H1 (cell line): ENCODE results near the gene MARS1. TPM values are rescaled to one million over a fixed set of nuclear protein-coding genes. Genes with fewer than 3 reads are reported as not detected.

Experiments
- CTCF ChIA-PET: fragments of 300-600 bp; sonication (Branson Sonifier 250); formaldehyde crosslinking; loops from one replicate; lab custom pipeline; 2021; ENCODE audit not compliant: partially characterized antibody; lab: Charles Lee
- POLR2A ChIA-PET: fragments of 300-600 bp; sonication (Branson Sonifier 250); formaldehyde crosslinking; loops from one replicate; lab custom pipeline; 2021; ENCODE audit warnings: inconsistent platforms; ENCODE audit not compliant: partially characterized antibody; lab: Charles Lee
- DNase-seq, 2 experiments: peaks; one replicate each; pipeline versions ENCODE4 v3.0.0 to v3.0.0-alpha.2; 2010 to 2022; ENCODE audit warnings: low spot score in 2 of 2, low read depth in 1 of 2, mixed read lengths in 1 of 2
- FAIRE-seq: peaks from 2 replicates; lab custom pipeline; 2011; peaks lifted over from hg19 to GRCh38; lab: Jason Lieb, UNC
- H2AFZ ChIP-seq: 2 replicates; pipeline ENCODE4 v1.8.1; 2012; ENCODE audit warnings: low read length, inconsistent platforms
- H2AK5ac ChIP-seq: 2 replicates; pipeline ENCODE4 v1.6.1; 2013; ENCODE audit warnings: low read depth, low read length
- H2BK120ac ChIP-seq: replicated peaks from 2 replicates; pipeline ENCODE3; 2013; ENCODE audit warnings: low read depth, low read length, inconsistent platforms
- H2BK12ac ChIP-seq: 2 replicates; pipeline ENCODE4 v1.6.1; 2013; ENCODE audit warnings: low read depth, low read length
- H2BK15ac ChIP-seq: 2 replicates; pipeline ENCODE4 v1.6.1; 2013; ENCODE audit warnings: low read length
- H2BK20ac ChIP-seq: 2 replicates; pipeline ENCODE4 v1.6.1; 2013; ENCODE audit warnings: low read length
- H2BK5ac ChIP-seq: 2 replicates; pipeline ENCODE4 v1.6.1; 2013; ENCODE audit warnings: low read depth, low read length
- H3K14ac ChIP-seq: 2 replicates; pipeline ENCODE4 v1.6.1; 2013; ENCODE audit warnings: inconsistent platforms; ENCODE audit not compliant: insufficient read length
- H3K18ac ChIP-seq: 2 replicates; pipeline ENCODE4 v1.6.1; 2013; ENCODE audit warnings: low read length; ENCODE audit errors: extremely low read depth
- H3K23ac ChIP-seq: 2 replicates; pipeline ENCODE4 v1.6.1; 2013; ENCODE audit warnings: inconsistent platforms; ENCODE audit not compliant: insufficient read length
- H3K23me2 ChIP-seq: 2 replicates; pipeline ENCODE4 v1.6.1; 2013; ENCODE audit warnings: low read depth, low read length
- H3K27ac ChIP-seq: 2 replicates; pipeline ENCODE4 v1.6.1; 2011; ENCODE audit warnings: low read depth, low read length, inconsistent platforms
- H3K27me3 ChIP-seq, 4 experiments: replicated peaks in 1 of 4; 1 replicate in 1 of 4; 2 replicates in 3 of 4; pipeline versions ENCODE4 v1.6.1 to v1.8.1; 2011 to 2013; ENCODE audit warnings: low read length in 3 of 4, mild to moderate bottlenecking in 3 of 4, inconsistent platforms in 2 of 4, mixed read lengths in 2 of 4, moderate library complexity in 1 of 4; ENCODE audit not compliant: control insufficient read depth in 3 of 4, insufficient read depth in 3 of 4; ENCODE audit errors: extremely low read depth in 1 of 4
- H3K36me3 ChIP-seq, 4 experiments: 2 replicates each; pipeline versions ENCODE4 v1.6.1 to v1.8.1; 2011 to 2013; ENCODE audit warnings: mild to moderate bottlenecking in 4 of 4, low read length in 3 of 4, moderate library complexity in 2 of 4, control low read depth in 1 of 4, inconsistent platforms in 1 of 4; ENCODE audit not compliant: insufficient read depth in 4 of 4, control insufficient read depth in 2 of 4
- H3K4ac ChIP-seq: replicated peaks from 2 replicates; pipeline ENCODE3; 2013; ENCODE audit warnings: low read length, low read depth, mixed read lengths, inconsistent platforms; ENCODE audit not compliant: insufficient read length
- H3K4me1 ChIP-seq, 4 experiments: replicated peaks in 1 of 4; 1 replicate in 1 of 4; 2 replicates in 3 of 4; pipeline versions ENCODE4 v1.6.1 to v1.8.1; 2011 to 2013; ENCODE audit warnings: low read length in 3 of 4, inconsistent platforms in 2 of 4, mixed read lengths in 1 of 4; ENCODE audit not compliant: insufficient read depth in 4 of 4, control insufficient read depth in 3 of 4
- H3K4me2 ChIP-seq, 2 experiments: 2 replicates each; pipeline versions ENCODE4 v1.6.1 to v1.8.1; 2011 to 2013; ENCODE audit warnings: low read depth in 2 of 2, low read length in 2 of 2, control low read depth in 1 of 2, inconsistent platforms in 1 of 2, mild to moderate bottlenecking in 1 of 2; ENCODE audit not compliant: insufficient read depth in 1 of 2
- H3K4me3 ChIP-seq, 4 experiments: fragments of 200-600, 300-600 bp in 1 of 4; sonication (generic), shearing (Covaris generic), sonication (Bioruptor Twin) in 1 of 4; 2 replicates each; pipeline versions ENCODE4 v1.5.1 to v1.8.1; 2011 to 2016; ENCODE audit warnings: low read length in 4 of 4, low read depth in 3 of 4, control low read depth in 2 of 4, inconsistent platforms in 2 of 4, mild to moderate bottlenecking in 2 of 4, mixed read lengths in 1 of 4, moderate library complexity in 1 of 4; ENCODE audit not compliant: insufficient read depth in 2 of 4; ENCODE audit errors: extremely low read depth in 1 of 4
- H3K56ac ChIP-seq: replicated peaks from 2 replicates; pipeline ENCODE3; 2013; ENCODE audit warnings: low read depth, mild to moderate bottlenecking, mixed read lengths, low read length, inconsistent platforms; ENCODE audit not compliant: insufficient read length
- H3K79me1 ChIP-seq: 2 replicates; pipeline ENCODE4 v1.6.1; 2013; ENCODE audit warnings: low read depth, low read length, control low read depth
- H3K79me2 ChIP-seq, 2 experiments: 2 replicates each; pipeline versions ENCODE4 v1.6.1 to v1.8.1; 2012 to 2013; ENCODE audit warnings: low read length in 2 of 2, mild to moderate bottlenecking in 2 of 2, inconsistent platforms in 1 of 2; ENCODE audit not compliant: insufficient read depth in 2 of 2, control insufficient read depth in 1 of 2
- H3K9ac ChIP-seq, 4 experiments: replicated peaks in 1 of 4; 1 replicate in 1 of 4; 2 replicates in 3 of 4; pipeline versions ENCODE4 v1.6.1 to v1.8.1; 2011 to 2013; ENCODE audit warnings: low read depth in 3 of 4, low read length in 3 of 4, control low read depth in 2 of 4, mild to moderate bottlenecking in 2 of 4, moderate library complexity in 2 of 4, inconsistent platforms in 1 of 4; ENCODE audit errors: extremely low read depth in 1 of 4
- H3K9me3 ChIP-seq, 2 experiments: 2 replicates each; pipeline versions ENCODE4 v1.6.1 to v1.8.1; 2012 to 2013; ENCODE audit warnings: mild to moderate bottlenecking in 2 of 2, moderate library complexity in 2 of 2, control low read depth in 1 of 2, inconsistent platforms in 1 of 2, low read depth in 1 of 2, low read length in 1 of 2, mixed read lengths in 1 of 2; ENCODE audit not compliant: insufficient read depth in 2 of 2
- H4K20me1 ChIP-seq, 2 experiments: replicated peaks in 1 of 2; 2 replicates each; pipeline versions ENCODE3 to v1.8.1; 2011 to 2013; ENCODE audit warnings: inconsistent platforms in 2 of 2, low read length in 2 of 2, mild to moderate bottlenecking in 1 of 2; ENCODE audit not compliant: insufficient read depth in 2 of 2, control insufficient read depth in 1 of 2
- H4K5ac ChIP-seq: 2 replicates; pipeline ENCODE4 v1.6.1; 2013; ENCODE audit warnings: low read length, low read depth, mixed read lengths, inconsistent platforms; ENCODE audit not compliant: insufficient read length
- H4K8ac ChIP-seq: 2 replicates; pipeline ENCODE4 v1.8.0; 2013; ENCODE audit warnings: mild to moderate bottlenecking, moderate library complexity, low read length, inconsistent platforms; ENCODE audit not compliant: insufficient read depth; ENCODE audit errors: extremely low read depth
- H4K91ac ChIP-seq: replicated peaks from 2 replicates; pipeline ENCODE3; 2013; ENCODE audit warnings: low read length, mixed read lengths, inconsistent platforms; ENCODE audit not compliant: insufficient read length
- CBX5 ChIP-seq: fragments of 300-800, 300-1000 bp; sonication (generic); IDR thresholded peaks from 2 replicates; pipeline ENCODE4 v1.7.1; 2016; ENCODE audit warnings: antibody characterized with exemption, low read length, low read depth
- WGBS, 2 experiments: shearing (Covaris generic) in 1 of 2; methylation state at CpG; one replicate each; pipeline versions ENCODE4 v1.1.6 to v1.1.7; 2013 to 2015; ENCODE audit warnings: low lambda C conversion rate in 2 of 2, mixed read lengths in 2 of 2, inconsistent platforms in 1 of 2, low coverage in 1 of 2, missing lambda C conversion rate in 1 of 2; ENCODE audit not compliant: insufficient replicate concordance in 2 of 2, insufficient coverage in 1 of 2, insufficient read length in 1 of 2; ENCODE audit errors: extremely low coverage in 1 of 2, missing lambda C conversion rate in 1 of 2; 5-methylcytosine and 5-hydroxymethylcytosine counted together
- polyA plus RNA-seq, 7 experiments: library from polyadenylated mRNA; depleted of rRNA in 3 of 7; stranded (reverse) in 5 of 7; unstranded in 2 of 7; fragments of >200 nt in 5 of 7; fragments of 200-250 nt in 2 of 7; gene quantifications; 1 replicate in 5 of 7; 2 replicates in 1 of 7; 4 replicates in 1 of 7; pipeline versions ENCODE4 v1.2.1 to v1.2.3, GENCODE V29; 2011 to 2013; ENCODE audit warnings: missing spikeins in 2 of 7, mixed read lengths in 2 of 7
- total RNA-seq: library from RNA; stranded (reverse); fragmentation: NEBNext Ultra II Directional; extraction: Animal tissue kit (Norgen Biotek cat#: 25700); gene quantifications from 2 replicates; pipeline ENCODE4 v1.2.1, GENCODE V29; 2021

The MARS1 gene
- total and polyA plus RNA-seq, 2 of the 8 experiments (the other 6 are each of a cell fraction or from before 2014, with no cell fraction given): 194 to 407 TPM

- ChIA-PET POLR2A (interaction anchor here (0.7 to 5.7 kb wide), 5 partner anchors 10 to 81 kb away, joined by 4 to 56 read pairs (median 22); partner anchors contain the start of genes DDIT3 and MBD6), CTCF (interaction anchor here (0.8 to 5.6 kb wide), 6 partner anchors 14 to 232 kb away, joined by 3 to 29 read pairs (median 4); no protein-coding TSS in a partner anchor)
- Histone ChIP-seq H3K23me2 (no peaks in the 10 kb centered on the region), H4K91ac (no peak overlapping the region), H3K56ac (no peak overlapping the region), H4K8ac (no peak overlapping the region), H3K4ac (no peak overlapping the region), H2AK5ac (no peak overlapping the region), H3K18ac (no peak overlapping the region), H2AFZ (no peak overlapping the region), H3K9me3 (no peaks in the 10 kb centered on the region), H2BK120ac (no peak overlapping the region), H3K4me2 (no peak overlapping the region), H2BK5ac (no peak overlapping the region), H2BK20ac (no peak overlapping the region), H3K14ac (no peak overlapping the region), H3K9ac (no peak overlapping the region), H3K4me1 (peaks cover 0 to 2% (median 0%) of the 10 kb centered on the region in 4 experiments; a peak in 1 of 7 replicates), H3K79me2 (peaks cover 0 to 5% of the 10 kb centered on the region in 2 experiments; a peak in 2 of 4 replicates), H3K27me3 (no peaks in the 10 kb centered on the region), H3K36me3 (peaks cover 2 to 22% (median 19%) of the 10 kb centered on the region in 4 experiments; a peak in 7 of 8 replicates), H4K5ac (no peak overlapping the region), H3K23ac (no peak overlapping the region), H2BK12ac (no peak overlapping the region), H4K20me1 (peaks cover 0 to 14% of the 10 kb centered on the region in 2 experiments), H3K79me1 (no peaks in the 10 kb centered on the region), H3K4me3 (no peak overlapping the region), H2BK15ac (no peak overlapping the region), H3K27ac (no peak overlapping the region)
- 89% methylated on average over 5 of the region's 5 CpGs; no CpG with 5 or more reads in 1 of the 2 experiments for WGBS, 2 experiments
- DNase-seq (no peak), FAIRE-seq (no peak)
- TF ChIP-seq CBX5: no peak
These were observed 51.4 kb downstream of the MARS1 start for GRCh38 chr12:57539134-57539768.
